GM12873 (cell line): ENCODE measurements around the gene C11orf58.

Source experiments
- TF ChIP-seq, protein P1 (sequence below): IDR thresholded peaks from 2 replicates; pipeline ENCODE4 v1.5.1; 2012; ENCODE audit warnings: low read depth, mild to moderate bottlenecking, moderate library complexity, low read length, control low read depth; ENCODE audit not compliant: insufficient read depth; ENCODE audit errors: missing control alignments

The C11orf58 gene

GRCh38 chr11:16775614-16776283 lies 37.3 kb downstream of the C11orf58 start:
- TF ChIP-seq, protein P1, sequence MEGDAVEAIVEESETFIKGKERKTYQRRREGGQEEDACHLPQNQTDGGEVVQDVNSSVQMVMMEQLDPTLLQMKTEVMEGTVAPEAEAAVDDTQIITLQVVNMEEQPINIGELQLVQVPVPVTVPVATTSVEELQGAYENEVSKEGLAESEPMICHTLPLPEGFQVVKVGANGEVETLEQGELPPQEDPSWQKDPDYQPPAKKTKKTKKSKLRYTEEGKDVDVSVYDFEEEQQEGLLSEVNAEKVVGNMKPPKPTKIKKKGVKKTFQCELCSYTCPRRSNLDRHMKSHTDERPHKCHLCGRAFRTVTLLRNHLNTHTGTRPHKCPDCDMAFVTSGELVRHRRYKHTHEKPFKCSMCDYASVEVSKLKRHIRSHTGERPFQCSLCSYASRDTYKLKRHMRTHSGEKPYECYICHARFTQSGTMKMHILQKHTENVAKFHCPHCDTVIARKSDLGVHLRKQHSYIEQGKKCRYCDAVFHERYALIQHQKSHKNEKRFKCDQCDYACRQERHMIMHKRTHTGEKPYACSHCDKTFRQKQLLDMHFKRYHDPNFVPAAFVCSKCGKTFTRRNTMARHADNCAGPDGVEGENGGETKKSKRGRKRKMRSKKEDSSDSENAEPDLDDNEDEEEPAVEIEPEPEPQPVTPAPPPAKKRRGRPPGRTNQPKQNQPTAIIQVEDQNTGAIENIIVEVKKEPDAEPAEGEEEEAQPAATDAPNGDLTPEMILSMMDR, result no peak

GRCh38 chr11:16776711-16777612 lies 38.5 kb downstream of the C11orf58 start:
- TF ChIP-seq, protein P1, result no peak

DNA sequence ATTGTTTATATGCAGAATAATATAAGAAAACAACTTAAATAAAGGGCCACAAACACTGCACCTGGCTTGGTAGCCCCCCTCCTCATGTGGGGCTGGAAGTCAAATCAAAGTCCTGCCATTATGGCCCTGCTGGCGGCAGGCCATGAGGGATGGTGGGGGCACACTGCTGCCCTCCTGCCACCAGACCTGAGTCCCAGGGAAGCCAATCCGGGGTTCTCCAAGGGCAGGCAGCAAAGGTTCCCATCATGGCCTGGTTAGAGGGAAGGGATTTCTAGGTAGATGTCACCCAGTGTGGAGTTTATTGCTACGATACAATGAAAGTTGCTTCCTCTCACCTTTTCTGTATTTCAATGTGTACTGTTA lies 39.1 kb downstream of the C11orf58 start:
- TF ChIP-seq, protein P1, result no peak

- TF ChIP-seq, protein P1, result no peak
These were observed 39.8 kb downstream of the C11orf58 start for GRCh38 chr11:16778286-16778685.

- TF ChIP-seq, protein P1, result no peak
These were observed 40.4 kb downstream of the C11orf58 start for GRCh38 chr11:16778876-16779275.

DNA sequence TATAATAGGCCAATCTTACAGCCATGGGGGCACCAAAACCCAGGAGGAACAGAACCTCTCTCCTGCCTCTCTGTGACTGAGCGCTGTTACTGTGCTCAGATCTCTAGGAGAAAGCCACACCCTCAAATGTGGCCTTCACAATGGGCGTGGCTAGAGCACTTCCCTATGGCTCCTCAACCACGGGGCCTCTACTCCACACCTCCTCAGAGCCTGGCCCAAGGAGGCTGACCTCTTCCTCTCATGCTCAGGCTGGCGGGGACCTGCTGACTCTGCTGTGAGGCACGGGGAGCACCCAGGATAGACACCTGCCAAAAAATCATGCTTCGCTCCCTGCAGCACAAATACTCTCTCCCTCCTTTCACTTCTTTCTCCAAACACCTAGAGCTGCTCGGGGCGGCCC lies 41.0 kb downstream of the C11orf58 start:
- TF ChIP-seq, protein P1, result no peak

- TF ChIP-seq, protein P1, result no peak
These were observed 41.7 kb downstream of the C11orf58 start for GRCh38 chr11:16780146-16780545.
